ENCODE data around the gene NUCB1.

Gene NUCB1

GRCh38 chr19:48961051-48961649, 61.0 kb downstream of the NUCB1 start:
- Histone ChIP-seq H3K27me3 (replicated peaks in 2 of 5; ENCODE audit: control insufficient read depth in 4 of 5, insufficient read depth in 5 of 5, low read length in 4 of 5) (no peaks in the 10 kb centered on the region), H3K36me3 (ENCODE audit: control insufficient read depth in 4 of 4, insufficient read depth in 4 of 4, low read length in 3 of 4) (peaks cover 2 to 19% (median 6%) of the 10 kb centered on the region in 4 experiments), H3K4me3 (ENCODE audit: control insufficient read depth in 1 of 7, extremely low read depth in 1 of 7, insufficient read depth in 4 of 7, low read depth in 2 of 7, low read length in 6 of 7) (no peak overlapping the region), H3K4me1 (ENCODE audit: control extremely low read depth in 1 of 4, control insufficient read depth in 4 of 4, insufficient read depth in 4 of 4, low read length in 3 of 4) (peaks cover 9 to 47% (median 41%) of the 10 kb centered on the region in 4 experiments), H3K27ac (ENCODE audit: insufficient read depth in 1 of 2, low read depth in 1 of 2, low read length in 2 of 2, poor library complexity in 1 of 2, severe bottlenecking in 2 of 2) (peak overlapping the region in 1 of 2 experiments; percentile 98), H3K9me3 (ENCODE audit: control extremely low read depth in 1 of 5, control insufficient read depth in 4 of 5, insufficient read depth in 2 of 5, low read depth in 1 of 5, low read length in 4 of 5) (no peaks in the 10 kb centered on the region)
- CTCF ChIA-PET, result interaction anchor here (0.6 kb wide), 1 partner anchor 627 kb away, joined by 3 read pairs; no protein-coding TSS in a partner anchor
- POLR2A ChIA-PET, result no interaction called here
- no peak for DNase-seq
- 94% methylated on average over 13 of the region's 19 CpGs for WGBS (ENCODE audit: insufficient coverage)

- no peak for DNase-seq
- POLR2A ChIA-PET, result interaction anchor here (1.1 kb wide), 1 partner anchor 61 kb away, joined by 5 read pairs; the partner anchor contains the start of gene NUCB1
- 83% methylated on average over 10 of the region's 12 CpGs for WGBS (ENCODE audit: insufficient coverage)
- Histone ChIP-seq H3K4me1 (ENCODE audit: control extremely low read depth in 1 of 4, control insufficient read depth in 4 of 4, insufficient read depth in 4 of 4, low read length in 3 of 4) (peaks cover 13 to 50% (median 43%) of the 10 kb centered on the region in 4 experiments), H3K27ac (ENCODE audit: insufficient read depth in 1 of 2, low read depth in 1 of 2, low read length in 2 of 2, poor library complexity in 1 of 2, severe bottlenecking in 2 of 2) (peak overlapping the region in 1 of 2 experiments; percentile 98), H3K36me3 (ENCODE audit: control insufficient read depth in 4 of 4, insufficient read depth in 4 of 4, low read length in 3 of 4) (peaks cover 4 to 21% (median 10%) of the 10 kb centered on the region in 4 experiments), H3K4me3 (ENCODE audit: control insufficient read depth in 1 of 7, extremely low read depth in 1 of 7, insufficient read depth in 4 of 7, low read depth in 2 of 7, low read length in 6 of 7) (peak overlapping the region in 4 of 7 experiments; percentile 42 to 81 (median 51)), H3K27me3 (replicated peaks in 2 of 5; ENCODE audit: control insufficient read depth in 4 of 5, insufficient read depth in 5 of 5, low read length in 4 of 5) (no peaks in the 10 kb centered on the region), H3K9me3 (ENCODE audit: control extremely low read depth in 1 of 5, control insufficient read depth in 4 of 5, insufficient read depth in 2 of 5, low read depth in 1 of 5, low read length in 4 of 5) (no peaks in the 10 kb centered on the region)
- CTCF ChIA-PET, result interaction anchor here (1.2 kb wide), 1 partner anchor 9 kb away, joined by 5 read pairs; no protein-coding TSS in a partner anchor
Observed at GRCh38 chr19:48961673-48962028, 61.5 kb downstream of the NUCB1 start.

DNA sequence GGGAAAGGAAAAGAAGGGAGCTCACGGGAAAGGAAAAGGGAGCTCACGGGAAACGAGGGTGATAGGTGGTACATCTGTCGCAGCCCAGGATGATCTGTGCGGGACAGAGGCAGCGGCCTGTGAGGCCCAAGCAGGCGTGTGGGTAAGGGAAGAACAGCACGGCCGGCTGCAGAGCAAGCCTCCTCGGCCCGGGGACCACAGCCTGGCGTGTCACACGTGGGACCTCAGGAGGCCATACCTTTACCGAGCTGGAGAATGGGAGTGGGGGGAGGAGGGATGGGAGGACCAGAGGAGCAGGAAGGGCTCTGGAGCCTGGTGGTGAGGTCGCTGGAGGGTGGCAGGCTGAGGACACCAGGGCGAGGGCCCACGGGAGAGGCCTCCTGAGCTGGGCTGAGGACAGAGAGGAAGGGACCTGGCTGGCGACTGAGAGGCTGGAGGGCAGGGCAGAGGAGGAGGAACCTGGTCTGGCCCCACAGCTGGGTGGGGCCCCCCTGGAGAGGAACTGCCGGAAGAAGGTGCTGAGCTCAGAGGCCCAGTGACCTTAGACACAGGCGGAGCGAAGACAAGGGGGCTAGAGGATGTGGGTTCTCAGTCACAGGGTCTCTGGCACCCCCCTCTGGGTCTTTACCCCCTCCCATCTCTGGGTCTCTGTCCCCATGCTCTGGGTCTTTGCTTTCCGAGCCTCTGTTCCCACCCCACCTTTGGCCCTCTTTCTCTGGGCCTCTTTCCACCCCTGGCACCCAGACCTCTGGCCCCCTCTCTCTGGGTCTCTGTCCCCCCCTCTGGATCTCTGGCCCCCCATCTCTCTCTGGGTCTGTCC, 62.1 kb downstream of the NUCB1 start:
- Histone ChIP-seq H3K27ac (ENCODE audit: insufficient read depth in 1 of 2, low read depth in 1 of 2, low read length in 2 of 2, poor library complexity in 1 of 2, severe bottlenecking in 2 of 2) (peak overlapping the region; percentile 64 to 98), H3K4me3 (ENCODE audit: control insufficient read depth in 1 of 7, extremely low read depth in 1 of 7, insufficient read depth in 4 of 7, low read depth in 2 of 7, low read length in 6 of 7) (peak overlapping the region in 5 of 7 experiments; percentile 33 to 81 (median 43)), H3K9me3 (ENCODE audit: control extremely low read depth in 1 of 5, control insufficient read depth in 4 of 5, insufficient read depth in 2 of 5, low read depth in 1 of 5, low read length in 4 of 5) (no peaks in the 10 kb centered on the region), H3K4me1 (ENCODE audit: control extremely low read depth in 1 of 4, control insufficient read depth in 4 of 4, insufficient read depth in 4 of 4, low read length in 3 of 4) (peaks cover 13 to 53% (median 48%) of the 10 kb centered on the region in 4 experiments), H3K36me3 (ENCODE audit: control insufficient read depth in 4 of 4, insufficient read depth in 4 of 4, low read length in 3 of 4) (peaks cover 7 to 22% (median 11%) of the 10 kb centered on the region in 4 experiments), H3K27me3 (replicated peaks in 2 of 5; ENCODE audit: control insufficient read depth in 4 of 5, insufficient read depth in 5 of 5, low read length in 4 of 5) (no peaks in the 10 kb centered on the region)
- peak; percentile 67 to 77 (median 69) for DNase-seq
- CTCF ChIA-PET, result interaction anchor here (1.2 kb wide), 1 partner anchor 8 kb away, joined by 5 read pairs; no protein-coding TSS in a partner anchor
- POLR2A ChIA-PET, result interaction anchor here (1.0 to 1.1 kb wide), 2 partner anchors 62 to 87 kb away, joined by 5 read pairs; partner anchors contain the start of gene NUCB1
- 28% methylated on average over 22 of the region's 22 CpGs for WGBS (ENCODE audit: insufficient coverage)

DNA sequence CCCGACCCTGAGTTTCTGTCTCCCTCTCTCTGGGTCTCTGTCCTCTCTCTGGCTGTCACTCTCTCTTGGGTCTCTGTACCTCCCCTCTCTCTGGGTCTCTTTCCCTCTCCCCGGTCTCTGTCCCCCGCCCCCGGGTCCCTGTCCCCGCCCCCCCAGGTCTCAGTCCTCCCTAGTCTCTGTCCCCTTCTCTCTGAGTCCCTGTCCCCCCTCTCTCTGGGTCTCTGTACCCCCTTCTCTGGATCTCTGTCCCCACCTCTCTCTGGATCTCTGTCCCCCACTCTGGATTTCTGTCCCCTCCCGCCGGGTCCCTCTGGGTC, 62.7 kb downstream of the NUCB1 start:
- Histone ChIP-seq H3K27ac (ENCODE audit: insufficient read depth in 1 of 2, low read depth in 1 of 2, low read length in 2 of 2, poor library complexity in 1 of 2, severe bottlenecking in 2 of 2) (peak overlapping the region; percentile 97 to 98), H3K27me3 (replicated peaks in 2 of 5; ENCODE audit: control insufficient read depth in 4 of 5, insufficient read depth in 5 of 5, low read length in 4 of 5) (no peaks in the 10 kb centered on the region), H3K4me1 (ENCODE audit: control extremely low read depth in 1 of 4, control insufficient read depth in 4 of 4, insufficient read depth in 4 of 4, low read length in 3 of 4) (peaks cover 13 to 57% (median 51%) of the 10 kb centered on the region in 4 experiments), H3K9me3 (ENCODE audit: control extremely low read depth in 1 of 5, control insufficient read depth in 4 of 5, insufficient read depth in 2 of 5, low read depth in 1 of 5, low read length in 4 of 5) (no peaks in the 10 kb centered on the region), H3K36me3 (ENCODE audit: control insufficient read depth in 4 of 4, insufficient read depth in 4 of 4, low read length in 3 of 4) (peaks cover 7 to 27% (median 15%) of the 10 kb centered on the region in 4 experiments), H3K4me3 (ENCODE audit: control insufficient read depth in 1 of 7, extremely low read depth in 1 of 7, insufficient read depth in 4 of 7, low read depth in 2 of 7, low read length in 6 of 7) (peak overlapping the region in 4 of 7 experiments; percentile 24 to 81 (median 51))
- WGBS (ENCODE audit: insufficient coverage), result 37% methylated on average over 2 of the region's 7 CpGs
- no peak for DNase-seq
- POLR2A ChIA-PET, result interaction anchor here (1.0 to 1.1 kb wide), 2 partner anchors 62 to 88 kb away, joined by 5 read pairs; partner anchors contain the start of gene NUCB1
- CTCF ChIA-PET, result interaction anchor here (1.2 kb wide), 1 partner anchor 8 kb away, joined by 5 read pairs; no protein-coding TSS in a partner anchor

GRCh38 chr19:48963371-48964204, 63.5 kb downstream of the NUCB1 start:
- Histone ChIP-seq H3K4me3 (ENCODE audit: control insufficient read depth in 1 of 7, extremely low read depth in 1 of 7, insufficient read depth in 4 of 7, low read depth in 2 of 7, low read length in 6 of 7) (peak overlapping the region in 6 of 7 experiments; percentile 49 to 92 (median 63)), H3K9me3 (ENCODE audit: control extremely low read depth in 1 of 5, control insufficient read depth in 4 of 5, insufficient read depth in 2 of 5, low read depth in 1 of 5, low read length in 4 of 5) (no peaks in the 10 kb centered on the region), H3K36me3 (ENCODE audit: control insufficient read depth in 4 of 4, insufficient read depth in 4 of 4, low read length in 3 of 4) (peaks cover 7 to 34% (median 21%) of the 10 kb centered on the region in 4 experiments), H3K27ac (ENCODE audit: insufficient read depth in 1 of 2, low read depth in 1 of 2, low read length in 2 of 2, poor library complexity in 1 of 2, severe bottlenecking in 2 of 2) (peak overlapping the region; percentile 97 to 98), H3K27me3 (replicated peaks in 2 of 5; ENCODE audit: control insufficient read depth in 4 of 5, insufficient read depth in 5 of 5, low read length in 4 of 5) (no peaks in the 10 kb centered on the region), H3K4me1 (ENCODE audit: control extremely low read depth in 1 of 4, control insufficient read depth in 4 of 4, insufficient read depth in 4 of 4, low read length in 3 of 4) (peaks cover 13 to 59% (median 51%) of the 10 kb centered on the region in 4 experiments)
- ChIA-PET CTCF (interaction anchor here (2.2 kb wide), 1 partner anchor 10 kb away, joined by 6 read pairs; the partner anchor contains the start of gene BAX), POLR2A (interaction anchor here (0.5 to 2.3 kb wide), 11 partner anchors 8 to 104 kb away, joined by 3 to 26 read pairs (median 4); partner anchors contain the start of genes BAX, GYS1, PPP1R15A and RUVBL2)
- DNase-seq, result peak; percentile 84 to 87 (median 86)
- WGBS (ENCODE audit: insufficient coverage), result 5% methylated on average over 27 of the region's 28 CpGs

Measured in common myeloid progenitor, CD34-positive (primary cell).